GM04504 (cell line): Measurements from ENCODE around the gene SPATS2L.

Experiments
- DNase-seq: peaks from one replicate; pipeline ENCODE4 v3.0.0-alpha.2; 2012; ENCODE audit warnings: low read depth

SPATS2L gene

GRCh38 chr2:200467806-200468681 lies 161.6 kb downstream of the SPATS2L start:
- no peak for DNase-seq

GRCh38 chr2:200469708-200470211 lies 163.3 kb downstream of the SPATS2L start:
- no peak for DNase-seq

- DNase-seq = no peak
These were observed 163.7 kb downstream of the SPATS2L start for GRCh38 chr2:200470230-200470629.

GRCh38 chr2:200471324-200471848 lies 164.9 kb downstream of the SPATS2L start:
- no peak for DNase-seq

GRCh38 chr2:200471928-200472645 lies 165.6 kb downstream of the SPATS2L start:
- no peak for DNase-seq

- DNase-seq = no peak
These were observed 166.5 kb downstream of the SPATS2L start for GRCh38 chr2:200472853-200473464.

- no peak for DNase-seq
These were observed 169.3 kb downstream of the SPATS2L start for GRCh38 chr2:200475795-200476194.

GRCh38 chr2:200476836-200477235 lies 170.3 kb downstream of the SPATS2L start:
- DNase-seq = no peak

GRCh38 chr2:200477667-200478131 lies 171.2 kb downstream of the SPATS2L start:
- no peak for DNase-seq

- peak; percentile 29 for DNase-seq
These were observed 173.3 kb downstream of the SPATS2L start for GRCh38 chr2:200479692-200480265.

- no peak for DNase-seq
These were observed 175.7 kb downstream of the SPATS2L start for GRCh38 chr2:200482194-200482593.

- DNase-seq = no peak
These were observed 177.3 kb downstream of the SPATS2L start for GRCh38 chr2:200483729-200484198.

- DNase-seq = no peak
These were observed 178.4 kb downstream of the SPATS2L start for GRCh38 chr2:200484934-200485333.

GRCh38 chr2:200486529-200486928 lies 180.0 kb downstream of the SPATS2L start:
- DNase-seq = no peak

- no peak for DNase-seq
These were observed 181.7 kb downstream of the SPATS2L start for GRCh38 chr2:200488169-200488568.

GRCh38 chr2:200490001-200490400 lies 183.5 kb downstream of the SPATS2L start:
- DNase-seq = no peak

- DNase-seq = no peak
These were observed 186.2 kb downstream of the SPATS2L start for GRCh38 chr2:200492656-200493055.

- no peak for DNase-seq
These were observed 187.6 kb downstream of the SPATS2L start for GRCh38 chr2:200494048-200494447.

- DNase-seq = no peak
These were observed 190.2 kb downstream of the SPATS2L start for GRCh38 chr2:200496696-200497095.

GRCh38 chr2:200498402-200499162 lies 192.1 kb downstream of the SPATS2L start:
- no peak for DNase-seq

GRCh38 chr2:200502196-200502595 lies 195.7 kb downstream of the SPATS2L start:
- DNase-seq = no peak
